ENCODE measurements around the gene RSPRY1. TPM values are rescaled to one million over a fixed set of nuclear protein-coding genes. Genes with fewer than 3 reads are reported as not detected.

RSPRY1 gene
- total RNA-seq, result 10 to 100 TPM; 49.1 to 53.0 TPM
- long read RNA-seq, transcript RSPRY1-201 (15 exons, 3,547 nt), result major isoform, 89 of 151 reads
- long read RNA-seq, transcript RSPRY1-202 (15 exons, 3,586 nt), result minor isoform, 6 of 151 reads
- long read RNA-seq, partial matches to known transcripts, result 23 of 151 reads
- long read RNA-seq, other reads (novel, unspliced or antisense), result 33 of 151 reads

DNA sequence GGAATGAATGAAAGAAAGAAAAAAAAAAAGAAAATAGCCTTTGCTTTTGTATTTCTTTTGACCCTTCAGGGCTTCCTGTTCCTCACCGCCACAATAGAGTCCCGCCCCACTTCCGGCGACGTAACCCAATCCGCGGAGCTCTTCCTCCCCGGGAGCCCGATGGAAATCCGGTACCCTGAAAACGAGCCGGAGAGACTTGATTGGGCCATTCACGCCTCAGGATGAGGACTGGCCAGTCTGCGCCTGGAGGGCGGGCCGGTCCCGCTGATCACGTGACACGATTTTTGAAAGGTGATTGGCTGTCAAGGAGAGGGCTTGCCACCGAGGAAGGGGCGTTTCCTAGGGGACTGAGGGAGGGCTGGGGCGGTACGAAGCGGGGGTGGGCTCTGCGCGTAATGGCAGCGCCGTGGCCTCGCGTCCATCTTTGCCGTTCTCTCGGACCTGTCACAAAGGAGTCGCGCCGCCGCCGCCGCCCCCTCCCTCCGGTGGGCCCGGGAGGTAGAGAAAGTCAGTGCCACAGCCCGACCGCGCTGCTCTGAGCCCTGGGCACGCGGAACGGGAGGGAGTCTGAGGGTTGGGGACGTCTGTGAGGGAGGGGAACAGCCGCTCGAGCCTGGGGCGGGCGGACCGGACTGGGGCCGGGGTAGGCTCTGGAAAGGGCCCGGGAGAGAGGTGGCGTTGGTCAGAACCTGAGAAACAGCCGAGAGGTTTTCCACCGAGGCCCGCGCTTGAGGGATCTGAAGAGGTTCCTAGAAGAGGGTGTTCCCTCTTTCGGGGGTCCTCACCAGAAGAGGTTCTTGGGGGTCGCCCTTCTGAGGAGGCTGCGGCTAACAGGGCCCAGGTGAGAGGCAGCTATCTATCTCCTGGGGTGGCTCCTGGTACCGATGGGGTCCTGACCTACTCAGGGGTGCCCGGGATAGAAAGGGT, at the start of gene RSPRY1, which contains the start of gene PSME3IP1:
RSPRY1 (plus strand) TSS at position 385 of the 927 bp plus-strand sequence. CDS start 18,330 bp downstream, outside the sequence.
PSME3IP1 (minus strand) TSS at position 95 of the 927 bp plus-strand sequence. CDS start 12,185 bp downstream, outside the sequence.
- ATAC-seq (peak; percentile 87), DNase-seq (peak; percentile 95 to 99)
- intact Hi-C loops (cut with DNase I, micrococcal nuclease), result no loop called here

DNA sequence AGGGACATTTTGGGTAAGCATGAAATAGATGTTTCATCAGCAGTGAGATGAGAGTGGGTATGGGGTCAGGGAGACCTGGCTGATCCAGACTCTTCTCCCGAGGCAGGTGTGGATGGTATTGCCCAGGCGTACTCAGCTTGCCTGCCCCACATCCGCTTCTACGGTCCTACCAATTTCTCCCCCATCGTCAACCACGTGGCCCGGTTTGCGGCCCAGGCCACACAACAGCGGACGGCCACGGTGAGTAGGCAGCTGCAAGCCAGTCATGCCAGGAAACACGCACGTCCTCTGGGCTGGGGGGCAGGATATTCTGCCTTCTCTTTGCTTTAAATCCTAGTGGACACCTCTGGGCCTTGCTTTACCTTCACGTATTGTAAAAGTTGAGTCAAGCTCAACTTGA, 49.1 kb upstream of the RSPRY1 start:
- intact Hi-C loops (cut with DNase I, micrococcal nuclease), result no loop called here
- ATAC-seq, result no peak
- no peak for DNase-seq

DNA sequence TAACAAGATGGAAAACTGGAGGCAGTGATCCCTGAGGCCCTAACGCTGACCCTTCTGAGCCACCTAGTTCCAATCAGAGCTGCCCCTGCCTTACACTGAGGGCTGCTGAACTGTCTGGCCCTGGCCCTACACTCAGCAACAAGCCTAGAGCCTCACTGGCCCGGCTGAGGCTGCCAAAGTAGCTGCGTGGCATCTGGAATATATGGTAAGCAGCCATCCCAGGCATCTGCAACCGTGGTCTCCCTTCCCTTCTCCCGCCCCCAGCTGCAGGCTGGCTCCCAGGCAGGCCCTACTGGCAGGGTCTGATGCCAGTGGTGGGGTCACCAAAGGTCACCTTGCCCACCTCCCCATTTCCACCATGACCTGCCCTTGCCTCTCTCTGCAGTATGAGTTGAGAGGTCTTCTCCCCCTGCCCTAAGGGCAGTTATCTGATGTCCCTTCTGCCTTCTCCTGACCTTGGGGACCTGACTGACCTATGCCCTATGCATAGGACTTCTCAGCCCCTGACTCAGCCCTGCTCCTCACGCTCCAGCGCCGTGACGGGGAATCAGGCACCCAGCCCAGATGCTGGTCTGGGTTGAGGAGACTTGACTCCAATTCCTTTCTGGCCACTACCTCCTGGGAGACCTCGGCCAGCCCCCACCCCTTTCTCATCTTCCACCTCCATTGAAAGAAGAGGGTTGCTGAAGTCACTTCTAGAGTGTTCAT, 48.4 kb upstream of the RSPRY1 start:
- DNase-seq (no peak), ATAC-seq (no peak)
- intact Hi-C loops (cut with DNase I, micrococcal nuclease), result no loop called here

DNA sequence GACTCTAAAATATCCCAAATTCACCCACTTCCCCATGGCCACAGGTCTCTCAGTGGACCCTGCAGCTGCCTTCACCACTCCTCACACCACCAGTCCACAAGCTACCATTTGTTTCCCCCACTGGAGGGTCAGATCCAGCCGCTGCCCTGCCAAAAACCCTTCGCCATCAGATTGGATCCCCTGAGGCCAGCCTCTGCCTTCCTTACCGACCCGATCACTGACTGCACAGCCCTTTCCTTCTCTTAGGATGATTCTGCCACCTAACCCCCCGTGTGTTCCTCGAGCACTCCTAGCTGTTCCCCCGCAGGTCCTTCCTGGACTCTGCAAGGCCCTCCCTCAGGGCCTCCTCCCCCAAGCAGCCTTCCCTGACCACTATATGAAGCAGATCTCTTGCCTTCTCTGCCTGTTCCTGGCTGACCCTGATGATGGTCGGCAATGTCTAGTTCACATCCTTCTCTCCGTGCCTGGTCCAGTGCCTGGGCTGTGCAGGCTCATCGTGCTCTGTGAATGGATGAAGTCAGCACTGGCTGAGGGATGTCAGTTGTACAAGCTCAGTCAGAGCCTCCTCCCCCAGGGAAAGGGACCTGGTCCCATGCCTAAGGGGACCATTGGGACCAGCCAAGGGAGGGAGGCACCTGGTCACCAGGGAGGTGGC, 47.7 kb upstream of the RSPRY1 start:
- no peak for DNase-seq
- ATAC-seq, result no peak
- intact Hi-C loops (cut with DNase I, micrococcal nuclease), result no loop called here

DNA sequence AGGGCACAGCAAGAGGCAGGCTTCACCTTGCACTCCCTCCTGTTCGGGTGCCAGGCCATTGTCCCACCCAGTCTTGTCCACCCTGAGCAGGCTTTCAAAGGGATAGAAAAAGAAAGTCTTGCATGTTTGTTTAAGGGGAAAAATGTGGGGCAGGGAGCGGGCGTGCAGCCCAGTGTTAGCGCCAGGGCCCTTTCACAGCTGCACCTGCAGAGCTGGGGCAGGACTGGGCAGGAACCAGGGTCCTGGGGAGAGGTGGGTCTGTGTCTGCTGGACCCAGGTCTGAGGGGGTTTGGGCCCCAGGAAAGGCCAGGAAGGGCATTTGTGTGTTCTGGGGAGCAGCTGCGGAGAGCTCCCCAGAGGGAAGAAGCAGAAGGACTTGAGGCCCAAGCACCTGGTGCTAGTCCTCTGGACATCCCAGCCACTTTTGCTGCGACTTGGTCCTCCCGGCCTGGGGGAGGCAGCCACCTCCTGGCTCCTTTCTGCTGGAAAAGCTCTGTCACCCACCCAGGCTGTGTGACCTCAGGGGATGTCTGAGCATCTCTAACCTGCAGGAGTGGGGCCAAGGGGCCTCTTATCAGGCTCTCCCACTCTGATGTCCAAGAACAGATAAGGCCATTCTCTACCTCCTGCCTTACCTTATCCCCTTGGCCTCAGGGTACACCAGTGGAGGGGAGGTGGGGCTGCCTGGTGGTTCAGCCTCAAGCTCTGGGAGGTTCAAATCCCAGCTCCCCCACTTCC, 45.0 kb upstream of the RSPRY1 start:
- ATAC-seq (peak; percentile 21), DNase-seq (no peak)
- intact Hi-C loops (cut with DNase I, micrococcal nuclease), result no loop called here

DNA sequence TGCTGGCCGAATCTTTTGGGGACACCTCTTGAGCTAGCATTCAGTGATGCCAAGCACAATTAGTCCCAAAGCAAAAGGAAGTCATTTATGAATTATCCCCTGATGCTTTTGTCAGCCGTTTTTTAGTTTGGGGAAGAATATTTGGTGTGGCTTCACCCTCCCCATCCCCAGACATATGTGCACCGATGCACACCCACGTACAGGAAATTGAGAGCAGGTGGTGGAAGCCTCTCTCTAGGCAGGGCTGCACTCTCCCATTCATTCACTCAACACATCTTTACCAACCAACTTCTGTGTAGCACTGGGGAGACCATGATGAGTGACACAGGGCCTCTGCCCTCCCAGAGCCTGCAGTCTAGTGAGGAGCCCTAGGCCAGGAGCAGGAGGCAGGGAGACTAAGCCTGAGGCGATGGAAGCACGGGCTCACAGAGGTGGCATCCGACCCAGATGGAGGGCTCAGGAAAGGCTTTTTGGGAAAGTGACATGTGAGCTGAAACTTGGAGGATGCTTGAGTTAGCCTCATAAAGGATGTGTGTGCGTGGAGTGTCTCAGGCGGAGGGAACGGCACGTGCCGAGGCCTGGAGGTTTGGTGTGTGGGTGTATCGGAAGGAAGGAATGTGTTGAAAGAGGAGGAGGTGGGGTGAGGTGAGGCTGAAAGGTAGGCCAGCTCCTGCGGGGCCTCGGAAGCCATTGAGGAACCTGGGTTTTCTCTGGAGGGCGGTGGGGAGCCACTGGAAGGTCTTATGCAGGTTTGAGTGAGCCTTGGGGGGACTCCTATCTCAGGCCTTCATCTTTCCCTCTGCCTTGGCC, 44.1 kb upstream of the RSPRY1 start:
- DNase-seq (no peak), ATAC-seq (no peak)
- intact Hi-C loops (cut with DNase I, micrococcal nuclease), result no loop called here

DNA sequence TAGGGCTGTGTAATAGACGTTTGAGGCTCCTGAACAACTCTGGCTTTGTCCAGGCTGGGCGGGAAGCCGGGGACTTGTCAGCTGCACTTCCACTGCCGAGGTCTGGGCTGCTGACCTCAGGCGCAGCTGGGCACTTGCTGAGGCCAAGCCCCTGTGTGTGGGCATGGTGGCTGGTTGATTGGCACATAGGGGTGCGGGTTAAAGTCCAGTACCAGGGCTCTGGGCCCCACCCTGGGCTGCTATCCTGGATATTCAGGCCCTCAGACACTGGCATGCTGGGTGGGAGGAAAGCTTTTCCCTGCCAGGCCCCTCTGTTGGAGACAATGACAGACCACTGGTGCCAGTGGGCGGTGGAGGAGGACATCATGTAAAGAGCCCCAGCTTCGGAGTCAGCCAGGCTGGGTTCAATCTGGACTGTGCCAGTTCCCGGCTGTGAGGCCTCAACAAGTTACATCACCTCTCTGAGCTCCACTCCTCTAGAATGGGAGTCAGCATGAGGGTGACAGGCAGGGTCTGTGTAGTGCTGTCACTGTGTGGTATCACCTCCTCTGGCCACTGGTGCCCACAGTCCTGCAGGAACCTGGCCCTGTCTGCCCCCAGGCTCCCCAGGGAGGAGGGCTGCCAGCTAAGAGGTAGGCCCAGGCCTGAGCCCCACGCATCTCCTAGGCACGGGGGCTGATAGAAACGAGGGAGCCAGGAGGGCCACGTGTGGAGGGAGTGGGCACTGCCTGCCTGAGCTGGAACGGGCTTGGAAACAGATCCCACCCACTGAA, 42.8 kb upstream of the RSPRY1 start:
- DNase-seq, result peak in 1 of 2 donors; percentile 38
- peak; percentile 58 for ATAC-seq
- intact Hi-C loops (cut with DNase I, micrococcal nuclease), result no loop called here

DNA sequence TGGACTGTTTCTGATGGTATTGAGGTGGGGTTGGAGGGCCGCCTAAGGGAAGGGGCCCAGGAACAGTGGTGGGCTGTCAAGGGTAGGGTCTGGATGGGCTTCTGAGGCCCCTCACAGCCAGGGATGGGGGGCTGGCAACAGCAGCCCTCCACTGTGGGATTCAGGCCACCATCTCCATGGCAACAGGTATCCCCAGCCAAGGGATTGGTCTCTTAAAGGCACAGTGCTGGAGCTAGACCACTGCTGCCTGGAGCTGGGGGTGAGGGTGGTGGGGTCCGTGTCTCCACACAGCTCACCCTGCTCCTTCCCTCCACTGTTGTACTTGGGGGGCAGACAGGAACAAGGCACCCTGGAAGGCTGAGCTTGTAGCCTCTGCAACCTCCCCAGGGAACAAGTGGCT, 42.1 kb upstream of the RSPRY1 start:
- intact Hi-C loops (cut with DNase I, micrococcal nuclease), result no loop called here
- DNase-seq, result no peak

DNA sequence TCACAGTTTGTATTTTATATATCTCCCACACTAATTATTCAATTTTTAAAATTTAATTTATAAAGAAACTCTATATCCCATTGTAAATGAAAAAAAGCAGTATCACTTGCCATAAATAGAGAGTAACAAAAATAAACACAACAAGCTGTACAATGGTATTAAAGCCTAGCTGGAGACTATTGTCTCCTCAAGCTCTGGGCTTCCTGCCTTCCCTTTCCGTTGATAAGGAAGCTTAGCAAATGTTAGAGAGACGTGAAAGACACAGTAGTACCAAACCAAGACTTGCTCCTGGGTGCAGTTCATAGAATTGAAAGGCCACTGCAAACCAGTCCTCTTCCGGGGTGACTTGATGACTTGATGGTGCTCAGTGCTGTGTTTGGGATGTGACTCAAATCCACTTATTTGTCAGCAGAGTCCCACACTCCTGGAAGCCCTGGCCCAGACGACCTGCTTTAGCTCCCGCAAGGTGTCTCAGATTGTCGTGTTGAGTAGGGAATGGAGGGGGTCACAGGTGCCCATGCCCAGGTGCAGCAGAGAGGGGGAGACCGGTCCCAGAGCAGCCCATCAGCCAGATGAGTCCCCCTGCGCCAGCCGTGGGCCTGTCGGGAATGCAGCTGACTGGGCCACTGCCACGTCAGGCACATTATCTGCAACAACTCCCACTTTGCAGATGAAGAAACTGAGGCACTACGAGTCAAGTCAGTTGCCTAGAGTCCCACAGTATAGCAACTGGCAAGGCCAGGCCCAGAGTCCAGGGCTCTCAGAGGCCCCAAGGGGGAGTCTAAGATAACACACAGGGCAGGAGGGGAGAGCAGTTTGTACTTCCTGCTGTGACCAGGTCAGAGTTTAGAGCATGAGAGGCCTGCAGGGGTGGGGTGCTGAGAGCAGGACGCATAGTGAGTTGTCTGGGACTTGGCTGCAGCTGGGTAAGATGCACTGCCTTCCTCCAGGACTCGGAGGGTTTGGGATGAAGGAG, 40.8 kb upstream of the RSPRY1 start:
- DNase-seq (no peak), ATAC-seq (no peak)
- intact Hi-C loops (cut with DNase I, micrococcal nuclease), result no loop called here

More for the DNA sequence above, 42.1 kb upstream of the RSPRY1 start:
- no peak for ATAC-seq

DNA sequence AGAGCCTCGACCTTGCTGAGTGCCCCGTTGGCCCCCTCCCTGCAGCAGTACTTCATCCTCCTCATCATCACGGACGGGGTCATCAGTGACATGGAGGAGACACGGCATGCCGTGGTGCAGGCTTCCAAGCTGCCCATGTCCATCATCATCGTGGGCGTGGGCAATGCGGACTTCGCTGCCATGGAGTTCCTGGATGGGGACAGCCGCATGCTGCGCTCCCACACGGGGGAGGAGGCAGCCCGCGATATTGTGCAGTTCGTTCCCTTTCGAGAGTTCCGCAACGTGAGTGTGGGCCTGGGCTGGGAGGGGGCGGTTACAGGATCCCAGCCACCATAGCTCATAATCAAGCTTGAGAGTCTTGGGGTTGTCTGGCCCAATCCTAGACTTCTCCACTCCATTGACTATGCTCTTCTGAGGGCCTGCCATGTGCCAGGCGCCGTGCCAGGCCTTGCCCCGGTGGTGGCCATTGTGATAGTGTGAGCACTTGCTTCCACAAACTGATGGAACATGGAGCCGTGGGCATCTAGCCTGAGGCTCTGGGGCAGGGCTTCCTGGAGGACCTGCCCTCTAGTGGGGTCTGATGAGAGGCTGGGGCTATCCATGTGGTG, 40.0 kb upstream of the RSPRY1 start:
- intact Hi-C loops (cut with DNase I, micrococcal nuclease), result no loop called here

DNA sequence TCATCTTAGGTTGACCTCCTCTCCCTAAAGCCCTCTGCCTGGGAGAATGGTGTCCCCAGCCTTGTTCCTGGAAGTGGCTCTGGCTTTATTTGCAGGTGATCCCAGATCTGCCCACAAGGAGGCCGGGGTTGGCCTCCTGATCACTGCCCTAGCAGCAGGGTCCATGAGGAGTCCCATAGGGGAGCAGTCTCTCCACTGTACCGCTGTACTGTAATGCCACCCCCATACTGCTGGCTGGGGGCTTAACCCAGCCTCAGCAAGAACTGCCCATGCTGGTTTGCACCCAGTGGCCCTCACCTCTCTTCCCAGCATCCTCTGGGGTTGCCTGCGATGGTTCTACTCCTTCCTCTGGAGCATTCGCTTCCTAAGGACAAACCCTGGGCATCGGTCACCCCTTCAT, 39.4 kb upstream of the RSPRY1 start:
- peak; percentile 12 for ATAC-seq
- intact Hi-C loops (cut with DNase I, micrococcal nuclease), result no loop called here
- no peak for DNase-seq

More for the DNA sequence above, 40.0 kb upstream of the RSPRY1 start:
- ATAC-seq (no peak), DNase-seq (no peak)

DNA sequence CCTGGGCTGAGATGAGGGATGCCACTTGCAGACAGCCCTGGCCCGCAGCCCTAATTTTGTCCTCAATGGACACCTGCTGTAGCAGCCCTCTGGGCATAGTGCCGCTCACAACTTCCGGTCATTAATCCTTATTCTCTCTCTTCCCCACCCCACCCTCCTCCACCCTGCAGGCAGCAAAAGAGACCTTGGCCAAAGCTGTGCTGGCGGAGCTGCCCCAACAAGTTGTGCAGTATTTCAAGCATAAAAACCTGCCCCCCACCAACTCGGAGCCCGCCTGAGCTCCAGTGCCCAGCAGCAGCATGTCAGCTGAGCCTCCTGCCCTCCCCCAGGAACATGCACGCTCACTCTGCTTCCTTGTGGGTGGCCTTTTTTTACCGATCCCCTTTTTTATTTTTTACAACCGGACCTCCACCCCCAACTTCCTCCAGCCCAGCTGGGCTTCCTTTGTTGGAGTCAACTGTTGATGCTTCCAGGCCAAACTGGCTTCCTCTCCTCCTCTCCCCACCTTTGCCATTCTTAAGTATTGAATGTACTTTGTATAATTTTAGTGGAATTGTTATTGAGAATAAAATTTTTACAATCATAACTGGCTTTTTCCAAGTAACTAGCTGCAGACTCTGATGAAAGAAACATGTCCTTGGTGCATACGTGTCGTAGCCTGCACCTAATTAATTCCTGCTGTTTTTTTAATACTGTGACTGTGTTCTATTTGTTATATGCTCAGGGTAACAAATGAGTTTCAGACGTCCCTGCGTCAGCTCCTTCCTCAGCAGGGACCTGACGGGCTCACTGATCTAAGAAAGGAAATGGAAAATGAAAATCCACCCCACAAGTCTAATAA, 38.5 kb upstream of the RSPRY1 start:
- DNase-seq (no peak), ATAC-seq (no peak)
- intact Hi-C loops (cut with DNase I, micrococcal nuclease), result no loop called here

DNA sequence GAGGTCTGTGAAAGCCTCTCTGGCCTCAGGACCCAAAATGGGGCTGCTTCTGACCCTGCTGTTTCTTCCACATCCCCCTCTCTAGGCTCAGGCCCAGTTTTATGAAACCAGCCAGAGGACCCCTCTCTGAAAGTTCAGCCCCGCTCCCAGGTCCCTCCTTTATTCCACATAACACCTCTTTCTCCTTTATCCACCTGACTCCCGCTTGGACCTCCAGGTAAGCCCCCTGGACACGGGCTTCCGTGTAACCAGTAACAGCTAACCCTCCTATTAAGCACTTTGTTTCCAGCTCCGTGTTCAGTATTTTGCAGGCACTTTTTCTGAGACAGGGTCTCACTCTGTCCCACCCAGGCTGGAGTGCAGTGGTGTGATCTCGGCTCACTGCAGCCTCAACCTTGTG, 37.6 kb upstream of the RSPRY1 start:
- DNase-seq, result no peak
- no peak for ATAC-seq
- intact Hi-C loops (cut with DNase I, micrococcal nuclease), result no loop called here

DNA sequence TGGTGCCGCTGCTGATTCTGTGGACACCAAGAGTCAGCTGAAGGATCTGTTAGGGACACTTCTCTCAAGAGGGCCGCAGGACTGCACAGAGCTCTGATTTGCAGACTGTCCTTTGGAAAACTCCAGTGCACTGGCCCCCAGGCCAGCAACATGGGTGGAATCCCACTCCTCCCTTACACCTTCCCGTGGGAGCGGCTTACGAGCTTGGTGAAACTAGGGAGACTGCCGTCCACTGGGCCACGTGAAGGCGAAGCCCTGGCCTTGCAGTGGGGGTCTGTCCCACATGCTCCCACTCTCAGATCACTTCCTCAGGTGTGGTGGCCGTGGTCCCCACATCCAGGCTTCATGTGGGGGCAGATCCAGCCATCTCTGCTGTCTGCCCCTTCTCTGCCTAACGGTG, 36.7 kb upstream of the RSPRY1 start:
- DNase-seq (no peak), ATAC-seq (no peak)
- intact Hi-C loops (cut with DNase I, micrococcal nuclease), result no loop called here
